ENCODE results near the gene ABCB9.
"Not testable (repeated sequence)": the region's sequence is repeated elsewhere in the genome, so short reads cannot be mapped to it uniquely, and the experiment has no call there.

ABCB9 gene

GRCh38 chr12:122965851-122966742 lies at the start of gene ABCB9:
Gene ABCB9 (minus strand): TSS chr12:122966463. CDS start chr12:122960235, 6,228 bp downstream.
- Histone ChIP-seq H3K27me3 (ENCODE audit: control insufficient read depth in 2 of 2, insufficient read depth in 2 of 2, low read length in 2 of 2) (no peaks in the 10 kb centered on the region), H3K4me3 (ENCODE audit: low read length in 2 of 2) (peak within 1 kb of the TSS; percentile 61 to 75), H3K9me3 (ENCODE audit: control insufficient read depth in 2 of 2, low read length in 2 of 2) (no peaks in the 10 kb centered on the region), H3K27ac (ENCODE audit: low read depth in 2 of 2, low read length in 2 of 2) (peak within 1 kb of the TSS in 1 of 2 donors; percentile 48), H3K9ac (ENCODE audit: low read depth in 1 of 2, low read length in 2 of 2) (peak within 1 kb of the TSS; percentile 52 to 61), H3K36me3 (ENCODE audit: control insufficient read depth in 2 of 2, insufficient read depth in 2 of 2, low read length in 2 of 2) (no peaks in the 10 kb centered on the region), H3K4me1 (ENCODE audit: control insufficient read depth in 2 of 2, insufficient read depth in 2 of 2, low read length in 2 of 2) (peaks cover 29% of the 10 kb centered on the region in 2 donors)

DNA sequence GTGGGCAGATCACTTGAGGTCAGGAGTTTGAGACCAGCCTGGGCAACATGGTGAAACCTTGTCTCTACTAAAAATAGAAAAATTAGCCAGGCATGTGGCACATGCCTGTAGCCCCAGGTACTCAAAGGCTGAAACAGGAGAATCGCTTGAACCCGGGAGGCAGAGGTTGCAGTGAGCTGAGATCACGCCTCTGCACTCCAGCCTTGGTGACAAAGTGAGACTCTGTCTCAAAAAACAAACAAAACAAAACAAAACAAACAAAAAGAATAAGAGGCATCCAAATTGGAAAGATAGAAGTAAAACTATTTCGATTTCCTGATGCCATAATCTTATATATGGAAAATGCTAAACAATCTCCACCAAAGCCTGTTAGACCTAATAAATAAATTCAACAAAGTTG lies 48.2 kb upstream of the ABCB9 start:
- not testable (repeated sequence) for H3K27ac ChIP-seq (ENCODE audit: low read depth in 2 of 2, low read length in 2 of 2); H3K9ac ChIP-seq (ENCODE audit: low read depth in 1 of 2, low read length in 2 of 2); H3K9me3 ChIP-seq (ENCODE audit: control insufficient read depth in 2 of 2, low read length in 2 of 2); H3K27me3 ChIP-seq (ENCODE audit: control insufficient read depth in 2 of 2, insufficient read depth in 2 of 2, low read length in 2 of 2); H3K36me3 ChIP-seq (ENCODE audit: control insufficient read depth in 2 of 2, insufficient read depth in 2 of 2, low read length in 2 of 2); H3K4me1 ChIP-seq (ENCODE audit: control insufficient read depth in 2 of 2, insufficient read depth in 2 of 2, low read length in 2 of 2); H3K4me3 ChIP-seq (ENCODE audit: low read length in 2 of 2)

- no peak overlapping the region for H3K27ac ChIP-seq (ENCODE audit: low read depth in 2 of 2, low read length in 2 of 2)
- no peak overlapping the region for H3K9ac ChIP-seq (ENCODE audit: low read depth in 1 of 2, low read length in 2 of 2)
- H3K36me3 ChIP-seq (ENCODE audit: control insufficient read depth in 2 of 2, insufficient read depth in 2 of 2, low read length in 2 of 2), result peaks cover 7 to 8% of the 10 kb centered on the region in 2 donors
- no peaks in the 10 kb centered on the region for H3K4me1 ChIP-seq (ENCODE audit: control insufficient read depth in 2 of 2, insufficient read depth in 2 of 2, low read length in 2 of 2)
- no peaks in the 10 kb centered on the region for H3K9me3 ChIP-seq (ENCODE audit: control insufficient read depth in 2 of 2, low read length in 2 of 2)
- H3K4me3 ChIP-seq (ENCODE audit: low read length in 2 of 2), result no peak overlapping the region
- no peaks in the 10 kb centered on the region for H3K27me3 ChIP-seq (ENCODE audit: control insufficient read depth in 2 of 2, insufficient read depth in 2 of 2, low read length in 2 of 2)
Measured at GRCh38 chr12:123013185-123014095, 47.2 kb upstream of the ABCB9 start.

DNA sequence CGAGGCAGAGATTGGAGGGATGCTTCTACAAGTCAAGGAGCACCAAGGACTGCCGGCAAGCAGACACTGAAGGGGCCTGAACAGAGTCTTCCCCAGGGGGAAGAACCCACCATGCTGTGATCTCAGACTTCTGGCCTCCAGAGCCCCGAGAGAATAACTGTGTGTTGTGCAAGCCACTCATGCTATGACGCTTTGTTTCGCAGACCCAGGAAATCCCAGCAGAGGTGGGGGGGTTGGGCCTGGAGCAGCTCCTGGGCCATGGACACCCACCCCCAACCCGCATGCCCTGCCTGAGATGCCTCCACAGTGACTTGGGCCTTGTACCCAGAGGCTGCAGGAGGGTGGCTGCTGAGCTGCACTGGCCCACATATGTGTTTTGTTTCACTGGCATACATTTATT lies 45.4 kb upstream of the ABCB9 start:
- peaks cover 7 to 15% of the 10 kb centered on the region in 2 donors for H3K36me3 ChIP-seq (ENCODE audit: control insufficient read depth in 2 of 2, insufficient read depth in 2 of 2, low read length in 2 of 2)
- no peak overlapping the region for H3K4me3 ChIP-seq (ENCODE audit: low read length in 2 of 2)
- H3K27ac ChIP-seq (ENCODE audit: low read depth in 2 of 2, low read length in 2 of 2), result no peak overlapping the region

GRCh38 chr12:123010681-123011080 lies 44.4 kb upstream of the ABCB9 start:
- Histone ChIP-seq H3K9me3 (ENCODE audit: control insufficient read depth in 2 of 2, low read length in 2 of 2) (no peaks in the 10 kb centered on the region), H3K27ac (ENCODE audit: low read depth in 2 of 2, low read length in 2 of 2) (no peak overlapping the region), H3K36me3 (ENCODE audit: control insufficient read depth in 2 of 2, insufficient read depth in 2 of 2, low read length in 2 of 2) (peaks cover 7 to 15% of the 10 kb centered on the region in 2 donors), H3K9ac (ENCODE audit: low read depth in 1 of 2, low read length in 2 of 2) (no peak overlapping the region), H3K4me3 (ENCODE audit: low read length in 2 of 2) (no peak overlapping the region), H3K27me3 (ENCODE audit: control insufficient read depth in 2 of 2, insufficient read depth in 2 of 2, low read length in 2 of 2) (no peaks in the 10 kb centered on the region), H3K4me1 (ENCODE audit: control insufficient read depth in 2 of 2, insufficient read depth in 2 of 2, low read length in 2 of 2) (no peaks in the 10 kb centered on the region)

More for the DNA sequence above, 45.4 kb upstream of the ABCB9 start:
- H3K27me3 ChIP-seq (ENCODE audit: control insufficient read depth in 2 of 2, insufficient read depth in 2 of 2, low read length in 2 of 2), result no peaks in the 10 kb centered on the region
- H3K9ac ChIP-seq (ENCODE audit: low read depth in 1 of 2, low read length in 2 of 2), result no peak overlapping the region
- H3K4me1 ChIP-seq (ENCODE audit: control insufficient read depth in 2 of 2, insufficient read depth in 2 of 2, low read length in 2 of 2), result no peaks in the 10 kb centered on the region
- no peaks in the 10 kb centered on the region for H3K9me3 ChIP-seq (ENCODE audit: control insufficient read depth in 2 of 2, low read length in 2 of 2)

DNA sequence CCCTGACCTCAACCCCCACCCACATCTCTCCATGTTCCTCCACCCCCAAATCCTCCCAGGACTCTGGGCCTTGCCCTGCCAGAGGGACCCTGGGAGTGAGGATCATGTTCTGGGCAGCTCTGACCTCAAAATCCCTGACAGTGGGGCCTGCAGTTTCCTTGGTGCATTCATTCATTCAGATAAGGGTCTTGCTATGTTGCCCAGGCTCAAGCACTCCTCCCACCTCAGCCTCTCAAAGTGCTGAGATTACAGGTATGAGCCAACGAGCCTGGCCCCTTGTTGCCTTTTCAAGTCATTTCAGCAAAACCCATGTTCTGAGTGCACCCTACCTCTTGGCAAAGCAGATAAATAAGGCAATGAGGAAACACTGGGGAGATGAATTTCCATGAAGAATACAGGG lies 43.8 kb upstream of the ABCB9 start:
- H3K36me3 ChIP-seq (ENCODE audit: control insufficient read depth in 2 of 2, insufficient read depth in 2 of 2, low read length in 2 of 2), result peaks cover 7 to 15% of the 10 kb centered on the region in 2 donors
- H3K4me3 ChIP-seq (ENCODE audit: low read length in 2 of 2), result no peak overlapping the region
- no peaks in the 10 kb centered on the region for H3K27me3 ChIP-seq (ENCODE audit: control insufficient read depth in 2 of 2, insufficient read depth in 2 of 2, low read length in 2 of 2)

DNA sequence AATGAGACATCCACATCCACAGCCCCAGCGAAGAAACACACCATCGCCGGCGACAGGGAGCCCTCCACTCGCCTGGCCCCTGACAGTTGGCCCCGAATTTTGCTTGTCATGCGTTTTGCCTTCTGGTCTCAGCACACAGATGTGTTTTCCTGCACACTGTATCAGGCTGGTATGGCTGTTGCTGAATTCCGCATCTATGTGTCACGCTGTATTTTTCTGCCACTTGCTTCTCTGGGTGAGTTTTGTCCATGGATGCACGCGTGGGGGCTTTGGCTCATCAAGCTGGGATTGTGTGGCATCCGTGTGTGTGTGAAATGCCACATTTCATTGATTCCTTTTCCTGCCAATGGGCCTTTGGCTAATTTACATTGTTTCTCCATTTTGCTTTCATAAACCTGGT lies 40.7 kb upstream of the ABCB9 start:
- peaks cover 7 to 15% of the 10 kb centered on the region in 2 donors for H3K36me3 ChIP-seq (ENCODE audit: control insufficient read depth in 2 of 2, insufficient read depth in 2 of 2, low read length in 2 of 2)
- no peak overlapping the region for H3K27ac ChIP-seq (ENCODE audit: low read depth in 2 of 2, low read length in 2 of 2)
- no peaks in the 10 kb centered on the region for H3K27me3 ChIP-seq (ENCODE audit: control insufficient read depth in 2 of 2, insufficient read depth in 2 of 2, low read length in 2 of 2)
- H3K4me1 ChIP-seq (ENCODE audit: control insufficient read depth in 2 of 2, insufficient read depth in 2 of 2, low read length in 2 of 2), result no peaks in the 10 kb centered on the region
- H3K4me3 ChIP-seq (ENCODE audit: low read length in 2 of 2), result no peak overlapping the region
- no peaks in the 10 kb centered on the region for H3K9me3 ChIP-seq (ENCODE audit: control insufficient read depth in 2 of 2, low read length in 2 of 2)
- no peak overlapping the region for H3K9ac ChIP-seq (ENCODE audit: low read depth in 1 of 2, low read length in 2 of 2)

More for the DNA sequence above, 43.8 kb upstream of the ABCB9 start:
- Histone ChIP-seq H3K9ac (ENCODE audit: low read depth in 1 of 2, low read length in 2 of 2) (no peak overlapping the region), H3K27ac (ENCODE audit: low read depth in 2 of 2, low read length in 2 of 2) (no peak overlapping the region), H3K9me3 (ENCODE audit: control insufficient read depth in 2 of 2, low read length in 2 of 2) (no peaks in the 10 kb centered on the region), H3K4me1 (ENCODE audit: control insufficient read depth in 2 of 2, insufficient read depth in 2 of 2, low read length in 2 of 2) (no peaks in the 10 kb centered on the region)

DNA sequence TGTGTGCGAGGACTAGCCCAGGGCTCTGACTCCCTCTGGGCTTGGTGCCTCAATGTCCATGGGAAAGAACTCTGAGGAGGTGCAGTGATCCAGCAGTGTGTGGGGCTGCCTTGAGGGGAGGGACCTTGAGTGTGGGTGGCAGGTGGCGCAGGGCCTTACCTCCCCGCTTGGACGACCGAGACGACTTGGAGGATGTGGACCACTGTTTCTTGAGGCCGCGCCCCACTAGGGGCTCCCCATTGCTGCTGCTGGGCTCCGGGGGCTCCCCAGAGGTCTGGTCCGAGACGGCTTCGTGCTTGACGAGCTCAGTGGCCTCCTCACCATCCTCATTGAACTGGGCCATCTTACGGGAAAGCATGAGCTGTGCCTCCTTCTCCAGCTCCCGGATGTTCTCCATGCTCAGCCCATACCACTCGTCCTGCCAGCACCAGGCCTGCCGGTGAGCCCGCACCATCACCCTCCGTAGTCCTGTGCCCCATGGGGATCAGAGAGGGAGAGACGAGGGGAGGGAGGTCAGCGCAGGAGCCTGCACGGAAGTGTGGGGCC lies 38.9 kb upstream of the ABCB9 start:
- Histone ChIP-seq H3K4me1 (ENCODE audit: control insufficient read depth in 2 of 2, insufficient read depth in 2 of 2, low read length in 2 of 2) (no peaks in the 10 kb centered on the region), H3K27me3 (ENCODE audit: control insufficient read depth in 2 of 2, insufficient read depth in 2 of 2, low read length in 2 of 2) (no peaks in the 10 kb centered on the region), H3K36me3 (ENCODE audit: control insufficient read depth in 2 of 2, insufficient read depth in 2 of 2, low read length in 2 of 2) (peaks cover 7 to 17% of the 10 kb centered on the region in 2 donors), H3K9ac (ENCODE audit: low read depth in 1 of 2, low read length in 2 of 2) (no peak overlapping the region), H3K27ac (ENCODE audit: low read depth in 2 of 2, low read length in 2 of 2) (no peak overlapping the region), H3K9me3 (ENCODE audit: control insufficient read depth in 2 of 2, low read length in 2 of 2) (no peaks in the 10 kb centered on the region), H3K4me3 (ENCODE audit: low read length in 2 of 2) (no peak overlapping the region)

- H3K27ac ChIP-seq (ENCODE audit: low read depth in 2 of 2, low read length in 2 of 2), result no peak overlapping the region
- H3K27me3 ChIP-seq (ENCODE audit: control insufficient read depth in 2 of 2, insufficient read depth in 2 of 2, low read length in 2 of 2), result no peaks in the 10 kb centered on the region
- H3K4me3 ChIP-seq (ENCODE audit: low read length in 2 of 2), result no peak overlapping the region
- peaks cover 6 to 17% of the 10 kb centered on the region in 2 donors for H3K36me3 ChIP-seq (ENCODE audit: control insufficient read depth in 2 of 2, insufficient read depth in 2 of 2, low read length in 2 of 2)
- no peak overlapping the region for H3K9ac ChIP-seq (ENCODE audit: low read depth in 1 of 2, low read length in 2 of 2)
- H3K9me3 ChIP-seq (ENCODE audit: control insufficient read depth in 2 of 2, low read length in 2 of 2), result no peaks in the 10 kb centered on the region
- no peaks in the 10 kb centered on the region for H3K4me1 ChIP-seq (ENCODE audit: control insufficient read depth in 2 of 2, insufficient read depth in 2 of 2, low read length in 2 of 2)
Measured at GRCh38 chr12:123004287-123004686, 38.0 kb upstream of the ABCB9 start.
